Fibroblast of lung (primary cell): ENCODE results near the gene EMC10.

Experiments
- EZH2 ChIP-seq: IDR thresholded peaks from 2 replicates; pipeline ENCODE4 v1.5.1; 2012; ENCODE audit warnings: low read length, control low read depth, mild to moderate bottlenecking; ENCODE audit errors: missing control alignments
- TF ChIP-seq, protein P1 (sequence below), 2 donors: IDR thresholded peaks in 1 of 2; conservative IDR thresholded peaks in 1 of 2; 1 replicate in 1 of 2; 2 replicates in 1 of 2; pipeline ENCODE4 v1.5.1; 2011 to 2012; ENCODE audit warnings: low read length in 2 of 2, control low read depth in 1 of 2, inconsistent platforms in 1 of 2, low read depth in 1 of 2, mild to moderate bottlenecking in 1 of 2

DNA sequence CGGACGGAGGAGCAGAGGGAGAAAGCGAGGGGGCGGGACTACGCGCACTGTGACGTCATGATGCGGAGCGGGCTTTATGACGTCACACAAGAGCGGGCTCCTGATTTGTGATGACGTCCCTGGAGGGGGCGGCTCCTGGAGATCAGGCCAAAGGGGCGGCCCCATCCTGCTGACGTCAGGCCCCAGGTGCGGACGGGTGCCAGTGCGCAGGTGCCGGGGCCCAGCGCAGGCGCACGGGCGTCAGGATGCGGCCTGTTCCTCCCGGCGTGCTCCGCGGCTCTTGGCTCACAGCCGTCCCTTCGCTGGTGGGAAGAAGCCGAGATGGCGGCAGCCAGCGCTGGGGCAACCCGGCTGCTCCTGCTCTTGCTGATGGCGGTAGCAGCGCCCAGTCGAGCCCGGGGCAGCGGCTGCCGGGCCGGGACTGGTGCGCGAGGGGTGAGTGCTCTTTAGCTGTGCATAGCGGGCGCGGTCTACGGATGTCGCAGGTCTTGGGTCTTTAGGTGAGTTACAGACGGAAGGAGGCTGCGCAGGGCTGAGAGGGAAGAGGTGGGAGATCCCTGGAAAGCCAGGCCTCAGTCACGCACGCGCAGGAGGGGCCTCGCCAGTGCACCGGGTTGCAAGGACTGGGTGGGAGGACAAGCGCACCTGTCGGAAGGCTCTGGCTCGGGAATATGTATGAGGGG, at the start of gene EMC10, which contains the start of gene GARIN5A:
- TF ChIP-seq, protein P1, sequence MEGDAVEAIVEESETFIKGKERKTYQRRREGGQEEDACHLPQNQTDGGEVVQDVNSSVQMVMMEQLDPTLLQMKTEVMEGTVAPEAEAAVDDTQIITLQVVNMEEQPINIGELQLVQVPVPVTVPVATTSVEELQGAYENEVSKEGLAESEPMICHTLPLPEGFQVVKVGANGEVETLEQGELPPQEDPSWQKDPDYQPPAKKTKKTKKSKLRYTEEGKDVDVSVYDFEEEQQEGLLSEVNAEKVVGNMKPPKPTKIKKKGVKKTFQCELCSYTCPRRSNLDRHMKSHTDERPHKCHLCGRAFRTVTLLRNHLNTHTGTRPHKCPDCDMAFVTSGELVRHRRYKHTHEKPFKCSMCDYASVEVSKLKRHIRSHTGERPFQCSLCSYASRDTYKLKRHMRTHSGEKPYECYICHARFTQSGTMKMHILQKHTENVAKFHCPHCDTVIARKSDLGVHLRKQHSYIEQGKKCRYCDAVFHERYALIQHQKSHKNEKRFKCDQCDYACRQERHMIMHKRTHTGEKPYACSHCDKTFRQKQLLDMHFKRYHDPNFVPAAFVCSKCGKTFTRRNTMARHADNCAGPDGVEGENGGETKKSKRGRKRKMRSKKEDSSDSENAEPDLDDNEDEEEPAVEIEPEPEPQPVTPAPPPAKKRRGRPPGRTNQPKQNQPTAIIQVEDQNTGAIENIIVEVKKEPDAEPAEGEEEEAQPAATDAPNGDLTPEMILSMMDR (conservative IDR thresholded peaks at IDR 0.05 in 1 of 2, IDR thresholded peaks at IDR 0.05 in 1 of 2; ENCODE audit: low read depth in 1 of 2, low read length in 2 of 2), result no peak
- TF ChIP-seq EZH2, result no peak
